ENCODE results near the gene ALKBH8. TPM values are rescaled to one million over a fixed set of nuclear protein-coding genes. Genes with fewer than 3 reads are reported as not detected.
"Not testable (repeated sequence)": the region's sequence is repeated elsewhere in the genome, so short reads cannot be mapped to it uniquely, and the experiment has no call there.

The ALKBH8 gene
- total RNA-seq, 2 experiments from 2014 or later, result 12.2 to 16.8 TPM

DNA sequence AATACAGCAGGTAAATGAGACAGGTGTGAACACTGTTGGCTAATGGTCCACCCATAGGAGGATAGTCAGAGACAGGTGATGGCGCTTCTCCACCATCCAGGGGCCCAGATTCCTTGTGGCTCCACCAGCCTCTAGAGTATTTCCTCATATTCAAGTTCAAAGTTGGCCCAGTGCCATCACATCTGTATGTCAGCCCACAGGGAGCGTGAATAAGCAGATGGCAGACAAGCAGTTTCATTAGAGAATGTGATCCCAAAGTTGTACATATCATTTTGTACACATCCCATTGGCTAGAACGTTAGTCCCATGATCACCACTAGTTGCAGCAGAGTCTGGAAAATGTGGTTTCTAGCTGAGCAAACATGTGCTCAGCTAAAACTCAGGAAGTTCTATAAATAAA, 96.9 kb downstream of the ALKBH8 start:
- Histone ChIP-seq H2AFZ (ENCODE audit: low read length) (no peak overlapping the region), H3K4me1 (ENCODE audit: insufficient read depth, low read length, poor library complexity, severe bottlenecking) (no peaks in the 10 kb centered on the region), H3K9me2 (ENCODE audit: insufficient read depth, low read length) (no peaks in the 10 kb centered on the region), H3K4me2 (ENCODE audit: low read length) (no peak overlapping the region), H3K4me3 (ENCODE audit: low read depth, low read length, poor library complexity, severe bottlenecking) (no peak overlapping the region), H4K20me1 (ENCODE audit: insufficient read depth, low read length) (peaks cover 3% of the 10 kb centered on the region; the same call in 1 of the 2 replicates), H3K79me2 (ENCODE audit: insufficient read depth, low read depth, low read length) (no peaks in the 10 kb centered on the region), H3K9me3 (ENCODE audit: low read length) (no peaks in the 10 kb centered on the region), H3K27ac (ENCODE audit: low read depth, low read length, poor library complexity, severe bottlenecking) (no peak overlapping the region), H3K36me3 (ENCODE audit: insufficient read depth, low read length) (no peaks in the 10 kb centered on the region)
- intact Hi-C loops (cut with micrococcal nuclease; ENCODE audit: unreplicated experiment), result no loop called here
- POLR2A ChIA-PET, result interaction anchor here (1.0 kb wide), 1 partner anchor 12 kb away, joined by 3 read pairs; no protein-coding TSS in a partner anchor
- BruUV-seq (replicated peaks), result no TSS peak
- CTCF ChIA-PET (ENCODE audit: unreplicated experiment), result no interaction called here
- DNase-seq (ENCODE audit: low spot score), result no peak
- TF ChIP-seq EZH2phosphoT487 (IDR thresholded peaks at IDR 0.05; ENCODE audit: borderline replicate concordance, low read depth, low read length), result no peak
- TF ChIP-seq, protein P1, sequence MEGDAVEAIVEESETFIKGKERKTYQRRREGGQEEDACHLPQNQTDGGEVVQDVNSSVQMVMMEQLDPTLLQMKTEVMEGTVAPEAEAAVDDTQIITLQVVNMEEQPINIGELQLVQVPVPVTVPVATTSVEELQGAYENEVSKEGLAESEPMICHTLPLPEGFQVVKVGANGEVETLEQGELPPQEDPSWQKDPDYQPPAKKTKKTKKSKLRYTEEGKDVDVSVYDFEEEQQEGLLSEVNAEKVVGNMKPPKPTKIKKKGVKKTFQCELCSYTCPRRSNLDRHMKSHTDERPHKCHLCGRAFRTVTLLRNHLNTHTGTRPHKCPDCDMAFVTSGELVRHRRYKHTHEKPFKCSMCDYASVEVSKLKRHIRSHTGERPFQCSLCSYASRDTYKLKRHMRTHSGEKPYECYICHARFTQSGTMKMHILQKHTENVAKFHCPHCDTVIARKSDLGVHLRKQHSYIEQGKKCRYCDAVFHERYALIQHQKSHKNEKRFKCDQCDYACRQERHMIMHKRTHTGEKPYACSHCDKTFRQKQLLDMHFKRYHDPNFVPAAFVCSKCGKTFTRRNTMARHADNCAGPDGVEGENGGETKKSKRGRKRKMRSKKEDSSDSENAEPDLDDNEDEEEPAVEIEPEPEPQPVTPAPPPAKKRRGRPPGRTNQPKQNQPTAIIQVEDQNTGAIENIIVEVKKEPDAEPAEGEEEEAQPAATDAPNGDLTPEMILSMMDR (conservative IDR thresholded peaks at IDR 0.05; ENCODE audit: low read length), result no peak

DNA sequence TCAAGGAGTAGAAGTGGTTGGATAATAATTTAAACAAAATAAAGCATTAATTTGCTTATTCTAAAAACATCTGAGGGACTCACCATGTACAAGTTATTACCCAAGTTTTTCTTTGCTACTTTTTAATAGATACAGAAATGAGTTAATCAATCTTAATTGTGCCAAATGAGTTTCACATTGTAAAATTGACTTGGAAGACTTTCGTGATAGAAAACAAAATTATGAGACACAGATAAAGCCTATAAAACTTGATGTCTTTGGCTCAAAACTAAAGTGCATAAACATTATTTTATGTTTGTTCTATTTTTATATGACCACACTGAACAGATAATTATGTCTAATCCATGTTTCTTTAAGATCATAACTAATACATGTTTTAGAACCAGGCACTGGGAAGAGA, 97.8 kb downstream of the ALKBH8 start:
- DNase-seq (ENCODE audit: low spot score), result no peak
- no peaks in the 10 kb centered on the region for H3K36me3 ChIP-seq (ENCODE audit: insufficient read depth, low read length)
- intact Hi-C loops (cut with micrococcal nuclease; ENCODE audit: unreplicated experiment), result no loop called here
- no peaks in the 10 kb centered on the region for H3K4me1 ChIP-seq (ENCODE audit: insufficient read depth, low read length, poor library complexity, severe bottlenecking)
- H3K27ac ChIP-seq (ENCODE audit: low read depth, low read length, poor library complexity, severe bottlenecking), result no peak overlapping the region
- CTCF ChIA-PET (ENCODE audit: unreplicated experiment), result no interaction called here
- POLR2A ChIA-PET, result interaction anchor here (0.7 kb wide), 1 partner anchor 350 kb away, joined by 3 read pairs; no protein-coding TSS in a partner anchor
- no TSS peak for BruUV-seq (replicated peaks)
- no peaks in the 10 kb centered on the region for H3K9me3 ChIP-seq (ENCODE audit: low read length)
- no peak for TF ChIP-seq EZH2phosphoT487 (IDR thresholded peaks at IDR 0.05; ENCODE audit: borderline replicate concordance, low read depth, low read length)
- H3K4me3 ChIP-seq (ENCODE audit: low read depth, low read length, poor library complexity, severe bottlenecking), result no peak overlapping the region
- peaks cover 3% of the 10 kb centered on the region; the same call in 1 of the 2 replicates for H4K20me1 ChIP-seq (ENCODE audit: insufficient read depth, low read length)
- H3K9me2 ChIP-seq (ENCODE audit: insufficient read depth, low read length), result no peaks in the 10 kb centered on the region
- H2AFZ ChIP-seq (ENCODE audit: low read length), result no peak overlapping the region
- H3K4me2 ChIP-seq (ENCODE audit: low read length), result no peak overlapping the region
- H3K79me2 ChIP-seq (ENCODE audit: insufficient read depth, low read depth, low read length), result no peaks in the 10 kb centered on the region

DNA sequence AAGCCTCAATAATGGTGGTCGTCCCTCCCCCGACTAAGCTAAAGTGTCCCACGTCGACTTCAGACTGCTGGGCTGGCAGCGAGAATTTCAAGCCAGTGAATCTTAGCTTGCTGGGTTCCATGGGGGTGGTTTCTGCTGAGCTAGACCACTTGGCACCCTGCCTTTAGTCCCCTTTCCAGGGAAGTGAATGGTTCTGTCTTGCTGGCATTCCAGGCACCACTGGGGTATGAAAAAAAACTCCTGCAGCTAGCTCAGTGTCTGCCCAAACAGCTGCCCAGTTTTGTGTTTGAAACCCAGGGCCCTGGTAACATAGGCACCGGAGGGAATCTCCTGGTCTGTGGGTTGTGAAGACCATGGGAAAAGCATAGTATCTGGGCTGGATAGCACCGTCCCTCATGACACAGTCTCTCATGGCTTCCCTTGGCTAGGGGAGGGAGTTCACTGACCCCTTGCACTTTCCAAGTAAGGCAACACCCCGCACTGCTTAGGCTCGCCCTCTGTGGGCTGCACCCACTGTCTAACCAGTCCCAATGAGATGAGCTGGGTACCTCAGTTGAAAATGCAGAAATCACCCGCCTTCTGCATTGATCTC, 99.2 kb downstream of the ALKBH8 start:
- H3K4me2 ChIP-seq (ENCODE audit: low read length); POLR2A ChIA-PET: not testable (repeated sequence)

More for the DNA sequence above, 99.2 kb downstream of the ALKBH8 start:
- DNase-seq (ENCODE audit: low spot score); H3K4me3 ChIP-seq (ENCODE audit: low read depth, low read length, poor library complexity, severe bottlenecking); H3K79me2 ChIP-seq (ENCODE audit: insufficient read depth, low read depth, low read length); H2AFZ ChIP-seq (ENCODE audit: low read length); H4K20me1 ChIP-seq (ENCODE audit: insufficient read depth, low read length); CTCF ChIA-PET (ENCODE audit: unreplicated experiment); H3K4me1 ChIP-seq (ENCODE audit: insufficient read depth, low read length, poor library complexity, severe bottlenecking); intact Hi-C loops (cut with micrococcal nuclease; ENCODE audit: unreplicated experiment); H3K9me3 ChIP-seq (ENCODE audit: low read length); H3K27ac ChIP-seq (ENCODE audit: low read depth, low read length, poor library complexity, severe bottlenecking); H3K9me2 ChIP-seq (ENCODE audit: insufficient read depth, low read length); BruUV-seq (replicated peaks); H3K36me3 ChIP-seq (ENCODE audit: insufficient read depth, low read length): not testable (repeated sequence)

All from OCI-LY7 (cell line).